ENCODE measurements around the gene NEDD4L. TPM values are rescaled to one million over a fixed set of nuclear protein-coding genes. Genes with fewer than 3 reads are reported as not detected.

NEDD4L gene
- total and polyA plus RNA-seq, 8 donors, result 88.0 to 159 (median 95.2) TPM

DNA sequence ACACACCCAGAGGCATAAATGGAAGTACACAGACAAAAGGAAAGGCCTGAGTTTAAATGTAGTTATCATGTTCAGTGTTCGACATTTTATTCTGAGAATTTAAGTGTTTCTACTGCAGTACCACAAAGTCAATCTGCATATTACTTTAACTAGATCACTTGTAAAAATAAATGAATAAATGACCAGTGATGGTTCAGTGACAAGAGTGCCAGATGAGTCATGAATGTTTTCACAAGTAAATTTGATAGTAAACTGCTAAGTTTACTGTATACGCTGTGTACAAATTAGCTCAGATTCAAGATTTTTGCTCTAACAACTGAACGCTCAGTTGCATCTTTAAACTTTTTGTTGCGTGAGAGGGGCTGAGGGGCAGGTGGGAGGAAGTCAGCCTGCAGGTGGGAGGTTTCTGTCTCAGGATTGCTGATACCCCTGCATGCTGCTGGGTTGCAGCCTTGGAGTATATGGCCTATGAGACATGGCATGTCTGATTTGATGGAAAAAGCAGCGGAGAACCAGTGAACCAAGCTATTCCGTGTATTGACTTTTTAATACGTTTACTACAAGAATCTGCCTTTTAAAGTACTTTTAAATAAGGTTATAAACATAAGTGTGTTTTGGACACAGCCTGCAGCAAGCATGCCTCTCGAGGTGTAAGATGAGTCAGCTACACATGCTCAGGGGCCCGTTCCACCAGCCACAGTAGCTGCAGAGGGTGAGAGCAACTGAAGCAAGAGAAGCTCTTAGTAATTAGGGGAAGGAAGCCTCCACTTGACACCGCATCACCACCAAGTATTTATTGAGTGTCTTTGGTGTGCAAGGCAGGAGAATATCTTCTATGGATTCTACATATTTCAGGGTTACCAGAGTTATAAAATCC is 245.1 kb downstream of the NEDD4L start:
- ATAC-seq, result peak; percentile 45
- Histone ChIP-seq H3K4me3 (no peak overlapping the region), H3K4me1 (peaks cover 15 to 32% of the 10 kb centered on the region in 2 donors), H3K27ac (peak overlapping the region in 1 of 2 donors; percentile 16), H3K27me3 (no peaks in the 10 kb centered on the region), H3K9me3 (no peaks in the 10 kb centered on the region), H3K36me3 (no peaks in the 10 kb centered on the region)
- no peak for DNase-seq
- intact Hi-C loops (cut with DNase I), result no loop called here
- no peak for TF ChIP-seq CTCF (IDR thresholded peaks at IDR 0.05)

GRCh38 chr18:58290116-58290695 is 246.2 kb downstream of the NEDD4L start:
- ATAC-seq, result no peak
- H3K4me1 ChIP-seq, result peaks cover 15 to 32% of the 10 kb centered on the region in 2 donors
- H3K9me3 ChIP-seq, result no peaks in the 10 kb centered on the region
- peak overlapping the region; percentile 16 to 45 for H3K27ac ChIP-seq
- H3K36me3 ChIP-seq, result no peaks in the 10 kb centered on the region
- intact Hi-C loops (cut with DNase I), result no loop called here
- H3K27me3 ChIP-seq, result no peaks in the 10 kb centered on the region
- no peak for TF ChIP-seq CTCF (IDR thresholded peaks at IDR 0.05)
- DNase-seq, result no peak
- H3K4me3 ChIP-seq, result no peak overlapping the region

DNA sequence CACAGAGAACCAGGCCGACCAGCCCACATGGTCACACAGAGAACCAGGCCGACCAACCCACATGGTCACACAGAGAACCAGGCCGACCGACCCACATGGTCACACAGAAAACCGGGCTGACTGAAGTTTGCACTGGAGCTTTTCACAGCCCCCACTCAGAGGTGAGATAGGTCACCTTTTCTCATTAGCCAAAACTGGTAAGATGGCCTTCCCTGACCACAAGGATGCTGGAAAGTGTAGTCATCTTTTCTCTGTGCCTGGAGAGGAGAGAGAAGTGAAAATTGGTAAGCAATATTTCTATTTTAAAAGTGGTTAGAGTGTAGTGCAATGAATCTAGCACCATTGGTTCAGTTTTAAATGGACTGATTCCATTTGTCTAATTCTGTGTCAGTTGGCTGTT is 247.1 kb downstream of the NEDD4L start:
- H3K27ac ChIP-seq, result no peak overlapping the region
- H3K27me3 ChIP-seq, result no peaks in the 10 kb centered on the region
- TF ChIP-seq CTCF (IDR thresholded peaks at IDR 0.05), result no peak
- ATAC-seq (no peak), DNase-seq (no peak)
- H3K4me1 ChIP-seq, result peaks cover 15 to 32% of the 10 kb centered on the region in 2 donors
- intact Hi-C loops (cut with DNase I), result no loop called here
- H3K9me3 ChIP-seq, result no peaks in the 10 kb centered on the region
- no peak overlapping the region for H3K4me3 ChIP-seq
- no peaks in the 10 kb centered on the region for H3K36me3 ChIP-seq

- H3K4me3 ChIP-seq, result no peak overlapping the region
- H3K27me3 ChIP-seq, result no peaks in the 10 kb centered on the region
- no peak for TF ChIP-seq CTCF (IDR thresholded peaks at IDR 0.05)
- H3K9me3 ChIP-seq, result no peaks in the 10 kb centered on the region
- DNase-seq (no peak), ATAC-seq (no peak)
- peaks cover 14 to 21% of the 10 kb centered on the region in 2 donors for H3K4me1 ChIP-seq
- no peak overlapping the region for H3K27ac ChIP-seq
- intact Hi-C loops (cut with DNase I), result no loop called here
- H3K36me3 ChIP-seq, result no peaks in the 10 kb centered on the region
Observed at GRCh38 chr18:58292638-58293037, 248.6 kb downstream of the NEDD4L start.

- no peaks in the 10 kb centered on the region for H3K4me1 ChIP-seq
Observed at GRCh38 chr18:58297198-58297597, 253.2 kb downstream of the NEDD4L start.

More at GRCh38 chr18:58297198-58297597, 253.2 kb downstream of the NEDD4L start:
- intact Hi-C loops (cut with DNase I), result no loop called here
- H3K36me3 ChIP-seq, result no peaks in the 10 kb centered on the region
- DNase-seq (no peak), ATAC-seq (peak; percentile 29)
- no peaks in the 10 kb centered on the region for H3K27me3 ChIP-seq
- no peaks in the 10 kb centered on the region for H3K9me3 ChIP-seq
- H3K4me3 ChIP-seq, result no peak overlapping the region
- H3K27ac ChIP-seq, result no peak overlapping the region
- TF ChIP-seq CTCF (IDR thresholded peaks at IDR 0.05), result no peak

Measured in left lung (tissue), 10 donors.